Neural progenitor cell (in vitro differentiated cells): ENCODE results near the gene CNPY4. TPM values are rescaled to one million over a fixed set of nuclear protein-coding genes. Genes with fewer than 3 reads are reported as not detected.

ENCODE experiments used
- DNase-seq: peaks from one replicate; pipeline ENCODE4 v3.0.0-alpha.2; 2016; ENCODE audit warnings: low spot score
- H2AFZ ChIP-seq: fragments of 200-600 bp; sonication (generic); replicated peaks from 2 replicates; pipeline ENCODE4 v1.6.1; 2016; ENCODE audit warnings: antibody characterized with exemption
- H3F3A ChIP-seq: fragments of 200-600 bp; sonication (generic); 2 replicates; pipeline ENCODE4 v1.6.1; 2016; ENCODE audit warnings: antibody characterized with exemption, low read depth
- H3K27ac ChIP-seq: fragments of 200-600 bp; sonication (generic); 2 replicates; pipeline ENCODE4 v1.5.1; 2016; ENCODE audit warnings: mild to moderate bottlenecking
- H3K27me3 ChIP-seq: fragments of 200-600 bp; sonication (generic); 2 replicates; pipeline ENCODE4 v1.6.1; 2016; ENCODE audit warnings: mild to moderate bottlenecking, moderate library complexity
- H3K36me3 ChIP-seq: fragments of 200-600 bp; sonication (generic); 2 replicates; pipeline ENCODE4 v1.5.1; 2016
- H3K4me1 ChIP-seq: fragments of 200-600 bp; sonication (generic); 2 replicates; pipeline ENCODE4 v1.6.1; 2016; ENCODE audit warnings: mixed run types
- H3K4me2 ChIP-seq: fragments of 200-600 bp; sonication (generic); 2 replicates; pipeline ENCODE4 v1.6.1; 2016
- H3K4me3 ChIP-seq: fragments of 200-600 bp; sonication (generic); 2 replicates; pipeline ENCODE4 v1.5.1; 2016
- H3K79me2 ChIP-seq: fragments of 200-600 bp; sonication (generic); 2 replicates; pipeline ENCODE4 v1.6.1; 2016; ENCODE audit warnings: low read depth
- H3K9ac ChIP-seq: fragments of 200-600 bp; sonication (generic); 2 replicates; pipeline ENCODE4 v1.6.1; 2016
- H3K9me3 ChIP-seq: fragments of 200-600 bp; sonication (generic); 2 replicates; pipeline ENCODE4 v1.5.1; 2016; ENCODE audit warnings: low read depth
- H4K20me1 ChIP-seq: fragments of 200-600 bp; sonication (generic); 2 replicates; pipeline ENCODE4 v1.6.1; 2016; ENCODE audit warnings: low read depth
- H3K27ac Mint-ChIP-seq: 3 replicates; pipeline ENCODE4 v1.8.0; 2021; ENCODE audit warnings: mixed read lengths
- H3K27me3 Mint-ChIP-seq: 2 replicates; pipeline ENCODE4 v1.8.0; 2022; ENCODE audit warnings: low read depth, mild to moderate bottlenecking, inconsistent platforms, moderate library complexity, mixed read lengths; ENCODE audit not compliant: insufficient read depth
- H3K36me3 Mint-ChIP-seq: 3 replicates; pipeline ENCODE4 v1.8.0; 2021; ENCODE audit warnings: mixed read lengths
- H3K4me1 Mint-ChIP-seq: 3 replicates; pipeline ENCODE4 v1.8.0; 2021; ENCODE audit warnings: mixed read lengths
- H3K4me3 Mint-ChIP-seq: 3 replicates; pipeline ENCODE4 v1.8.0; 2021; ENCODE audit warnings: mild to moderate bottlenecking, moderate library complexity, mixed read lengths
- H3K9me3 Mint-ChIP-seq: 3 replicates; pipeline ENCODE4 v1.8.0; 2020; ENCODE audit warnings: mixed read lengths
- EZH2 ChIP-seq: fragments of 200-600 bp; sonication (generic); IDR thresholded peaks from 2 replicates; pipeline ENCODE4 v1.6.1; 2017; ENCODE audit warnings: antibody characterized with exemption, mild to moderate bottlenecking, moderate library complexity
- EZH2phosphoT487 ChIP-seq: fragments of 200-600 bp; sonication (generic); IDR thresholded peaks from 2 replicates; pipeline ENCODE4 v1.6.1; 2017; ENCODE audit warnings: antibody characterized with exemption
- total RNA-seq: library from RNA; depleted of rRNA; stranded (reverse); fragments of >200 nt; gene quantifications from 2 replicates; pipeline ENCODE4 v1.2.3, GENCODE V29; 2015; ENCODE audit warnings: low replicate concordance
- TF ChIP-seq, protein P1 (sequence below): fragments of 200-600 bp; sonication (generic); IDR thresholded peaks from 2 replicates; pipeline ENCODE4 v1.5.1; 2017; ENCODE audit warnings: antibody characterized with exemption, mild to moderate bottlenecking

Gene CNPY4
- total RNA-seq, 1 donor from 2014 or later = 25.8 TPM

DNA sequence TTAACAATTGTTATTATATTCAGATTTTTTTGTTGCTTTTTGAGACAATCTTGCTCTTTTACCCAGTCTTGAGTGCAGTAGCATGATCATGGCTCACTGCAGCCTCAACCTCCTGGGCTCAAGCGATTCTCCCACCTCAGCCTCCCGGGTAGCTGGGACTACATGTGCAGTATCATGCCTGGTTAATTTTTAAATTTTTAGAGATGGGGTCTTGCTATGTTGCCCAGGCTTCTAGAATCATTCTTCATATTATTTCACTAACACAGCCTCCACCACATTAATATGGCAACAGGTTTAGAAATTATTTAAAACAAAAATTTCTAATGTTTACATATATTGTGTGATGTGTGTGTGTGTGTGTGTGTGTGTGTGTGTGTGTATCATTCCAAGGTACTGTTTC, 27.8 kb downstream of the CNPY4 start:
- Histone ChIP-seq H3K4me2 (no peak overlapping the region), H3K4me1 (peaks cover 3% of the 10 kb centered on the region), H3K79me2 (peaks cover 34% of the 10 kb centered on the region), H3K27me3 (no peaks in the 10 kb centered on the region), H3K27ac (no peak overlapping the region), H3K9me3 (no peaks in the 10 kb centered on the region), H3K9ac (no peak overlapping the region), H2AFZ (no peak overlapping the region), H4K20me1 (no peaks in the 10 kb centered on the region), H3F3A (peaks cover 12% of the 10 kb centered on the region), H3K4me3 (no peak overlapping the region), H3K36me3 (no peaks in the 10 kb centered on the region)
- Mint-ChIP-seq H3K27ac (no peak overlapping the region), H3K9me3 (no peaks in the 10 kb centered on the region), H3K27me3 (no peaks in the 10 kb centered on the region), H3K36me3 (peaks cover 5% of the 10 kb centered on the region), H3K4me1 (peaks cover 13% of the 10 kb centered on the region), H3K4me3 (no peak overlapping the region)
- TF ChIP-seq, protein P1, sequence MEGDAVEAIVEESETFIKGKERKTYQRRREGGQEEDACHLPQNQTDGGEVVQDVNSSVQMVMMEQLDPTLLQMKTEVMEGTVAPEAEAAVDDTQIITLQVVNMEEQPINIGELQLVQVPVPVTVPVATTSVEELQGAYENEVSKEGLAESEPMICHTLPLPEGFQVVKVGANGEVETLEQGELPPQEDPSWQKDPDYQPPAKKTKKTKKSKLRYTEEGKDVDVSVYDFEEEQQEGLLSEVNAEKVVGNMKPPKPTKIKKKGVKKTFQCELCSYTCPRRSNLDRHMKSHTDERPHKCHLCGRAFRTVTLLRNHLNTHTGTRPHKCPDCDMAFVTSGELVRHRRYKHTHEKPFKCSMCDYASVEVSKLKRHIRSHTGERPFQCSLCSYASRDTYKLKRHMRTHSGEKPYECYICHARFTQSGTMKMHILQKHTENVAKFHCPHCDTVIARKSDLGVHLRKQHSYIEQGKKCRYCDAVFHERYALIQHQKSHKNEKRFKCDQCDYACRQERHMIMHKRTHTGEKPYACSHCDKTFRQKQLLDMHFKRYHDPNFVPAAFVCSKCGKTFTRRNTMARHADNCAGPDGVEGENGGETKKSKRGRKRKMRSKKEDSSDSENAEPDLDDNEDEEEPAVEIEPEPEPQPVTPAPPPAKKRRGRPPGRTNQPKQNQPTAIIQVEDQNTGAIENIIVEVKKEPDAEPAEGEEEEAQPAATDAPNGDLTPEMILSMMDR = no peak
- TF ChIP-seq EZH2 (no peak), EZH2phosphoT487 (no peak)
- no peak for DNase-seq

DNA sequence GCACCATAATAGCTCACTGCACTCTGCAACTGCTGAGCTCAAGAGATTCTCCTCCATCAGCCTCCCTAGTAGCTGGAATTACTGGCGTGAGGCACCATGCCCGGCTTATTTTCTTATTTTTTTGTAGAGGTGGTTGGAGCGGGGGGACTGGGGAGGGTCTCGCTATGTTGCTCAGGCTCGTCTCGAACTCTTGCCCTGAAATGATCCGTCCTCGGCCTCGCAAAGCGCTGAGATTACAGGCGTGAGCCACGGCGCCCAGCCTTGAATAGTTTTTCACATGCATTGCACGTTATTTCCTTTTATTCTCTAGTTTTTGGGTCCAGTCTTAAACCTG, 28.8 kb downstream of the CNPY4 start:
- Histone ChIP-seq H4K20me1 (peaks cover under 1% of the 10 kb centered on the region), H3K4me2 (peak overlapping the region; percentile 37), H3K79me2 (peaks cover 34% of the 10 kb centered on the region), H3K27ac (no peak overlapping the region), H3K36me3 (no peaks in the 10 kb centered on the region), H3K9me3 (no peaks in the 10 kb centered on the region), H3K9ac (no peak overlapping the region), H3K4me3 (no peak overlapping the region), H3K27me3 (no peaks in the 10 kb centered on the region), H3K4me1 (peaks cover 3% of the 10 kb centered on the region), H3F3A (peaks cover 18% of the 10 kb centered on the region), H2AFZ (no peak overlapping the region)
- peaks cover 13% of the 10 kb centered on the region for H3K4me1 Mint-ChIP-seq
- TF ChIP-seq, protein P1 = no peak
- no peak for TF ChIP-seq EZH2
- TF ChIP-seq EZH2phosphoT487 = no peak
- no peaks in the 10 kb centered on the region for H3K9me3 Mint-ChIP-seq
- H3K36me3 Mint-ChIP-seq = peaks cover 8% of the 10 kb centered on the region
- peak overlapping the region; percentile 94 for H3K27ac Mint-ChIP-seq
- H3K27me3 Mint-ChIP-seq = no peaks in the 10 kb centered on the region
- DNase-seq = no peak
- H3K4me3 Mint-ChIP-seq = peak overlapping the region; percentile 96

DNA sequence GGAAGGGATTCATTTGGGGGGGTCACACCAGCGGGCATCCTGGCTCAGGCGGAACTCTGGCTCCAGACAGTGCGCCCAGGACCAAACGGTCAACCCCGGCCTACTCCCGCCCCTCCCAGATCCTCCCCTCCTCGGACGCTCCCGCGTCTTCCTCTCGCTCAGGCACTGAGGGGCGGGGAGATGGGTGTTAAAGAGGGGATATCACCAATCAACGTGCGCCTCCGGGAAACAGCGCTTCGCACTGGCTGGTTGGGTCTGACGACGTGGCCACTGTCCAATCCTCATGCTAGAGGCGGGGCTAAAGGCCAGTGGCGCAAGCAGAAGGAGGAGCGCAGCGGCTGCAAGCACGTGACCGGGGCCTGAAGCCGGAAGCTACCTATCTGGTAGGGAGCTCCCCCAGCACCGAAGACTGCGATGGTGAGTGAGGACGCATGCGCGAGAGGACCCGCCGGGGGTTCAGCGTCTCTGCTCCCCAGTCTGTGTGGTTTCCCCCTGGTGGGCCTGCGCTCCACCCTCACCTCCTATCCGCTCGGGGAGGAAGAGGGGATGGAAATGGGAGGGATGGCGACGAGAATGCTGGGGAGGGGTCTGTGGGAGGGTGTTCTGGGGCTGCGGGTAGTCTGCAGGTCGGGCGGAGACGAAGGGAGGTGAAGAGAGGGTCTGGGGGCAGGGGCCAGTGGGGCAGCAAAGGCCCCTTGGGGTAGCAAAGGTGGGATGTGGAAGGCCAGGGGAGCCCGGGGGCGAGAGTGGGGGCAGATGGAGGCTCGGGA, 29.3 kb downstream of the CNPY4 start, which contains the start of gene LAMTOR4:
TSS of gene LAMTOR4 (plus strand) at position 360 of the 770 bp plus-strand sequence. CDS start at position 415, 55 bp downstream.
- H3K27ac Mint-ChIP-seq = peak within 1 kb of the TSS; percentile 94
- Histone ChIP-seq H4K20me1 (peaks cover 6% of the 10 kb centered on the region), H3K79me2 (peaks cover 34% of the 10 kb centered on the region), H2AFZ (peak within 1 kb of the TSS; percentile 80), H3K36me3 (no peaks in the 10 kb centered on the region), H3K4me1 (peaks cover 3% of the 10 kb centered on the region), H3K9ac (peak within 1 kb of the TSS; percentile 68), H3F3A (peaks cover 23% of the 10 kb centered on the region), H3K9me3 (no peaks in the 10 kb centered on the region), H3K27ac (no peak within 1 kb of the TSS), H3K4me2 (peak within 1 kb of the TSS; percentile 81), H3K4me3 (peak within 1 kb of the TSS; percentile 76), H3K27me3 (no peaks in the 10 kb centered on the region)
- peak within 1 kb of the TSS; percentile 96 for H3K4me3 Mint-ChIP-seq
- no peaks in the 10 kb centered on the region for H3K9me3 Mint-ChIP-seq
- peaks cover 13% of the 10 kb centered on the region for H3K4me1 Mint-ChIP-seq
- peak; percentile 100 for DNase-seq
- TF ChIP-seq EZH2phosphoT487 (no peak), EZH2 (no peak)
- TF ChIP-seq, protein P1 = peak; percentile 15
- H3K27me3 Mint-ChIP-seq = no peaks in the 10 kb centered on the region
- peaks cover 8% of the 10 kb centered on the region for H3K36me3 Mint-ChIP-seq
